ENCODE data around the gene HLA-DOA. TPM values are rescaled to one million over a fixed set of nuclear protein-coding genes. Genes with fewer than 3 reads are reported as not detected.

HLA-DOA gene
- total RNA-seq, 1 experiment from 2014 or later: not detected

DNA sequence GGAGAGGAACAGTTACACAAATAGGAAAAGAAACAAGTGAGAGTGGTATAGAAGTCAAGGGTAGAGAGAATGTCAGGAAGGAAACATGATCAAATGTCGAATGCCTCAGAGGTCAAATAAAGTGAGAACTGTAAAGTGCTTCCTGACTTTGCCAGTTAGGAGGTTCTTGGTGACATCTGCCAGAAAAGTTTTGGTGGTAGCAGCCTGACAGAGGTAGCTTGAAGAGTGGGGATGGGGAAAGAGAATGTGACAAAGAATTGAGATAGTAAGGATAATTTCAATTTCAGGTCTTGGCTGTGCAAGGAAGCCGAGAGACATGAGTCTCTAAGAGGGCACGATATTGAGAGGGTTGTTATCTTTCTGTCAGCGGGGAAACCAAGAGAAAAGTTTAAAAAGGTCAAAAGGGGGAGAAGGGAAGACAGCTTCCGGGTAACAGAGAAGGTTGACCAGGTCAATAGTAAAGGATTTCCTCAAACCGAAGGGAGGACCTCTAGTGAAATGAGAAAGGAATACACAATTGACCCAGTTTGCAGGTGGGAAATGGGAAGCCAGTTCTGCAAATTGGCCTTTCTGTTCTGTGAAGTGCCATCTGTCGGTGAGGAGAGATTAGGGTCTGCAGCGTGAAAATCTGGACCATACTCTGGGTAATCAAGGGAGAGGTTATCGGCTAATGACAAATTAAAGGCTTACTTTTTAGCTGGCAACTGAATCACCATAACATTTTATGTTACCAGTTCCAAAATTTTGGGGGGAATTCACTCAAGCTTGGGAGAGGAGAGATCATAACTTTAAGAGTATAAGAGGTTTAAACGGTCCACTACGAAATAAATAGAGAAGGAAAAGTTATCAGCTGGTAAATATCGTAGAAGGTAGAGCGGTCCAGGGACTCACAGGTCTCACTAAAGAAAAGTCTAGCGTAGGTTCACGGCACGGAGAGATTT is 42.0 kb downstream of the HLA-DOA start:
- H3K9me3 ChIP-seq: no peaks in the 10 kb centered on the region
- POLR2A ChIA-PET: no interaction called here
- BruUV-seq (replicated peaks): no TSS peak
- no peaks in the 10 kb centered on the region for H3K9me3 Mint-ChIP-seq (ENCODE audit: unreplicated experiment)
- TF ChIP-seq, protein P1, sequence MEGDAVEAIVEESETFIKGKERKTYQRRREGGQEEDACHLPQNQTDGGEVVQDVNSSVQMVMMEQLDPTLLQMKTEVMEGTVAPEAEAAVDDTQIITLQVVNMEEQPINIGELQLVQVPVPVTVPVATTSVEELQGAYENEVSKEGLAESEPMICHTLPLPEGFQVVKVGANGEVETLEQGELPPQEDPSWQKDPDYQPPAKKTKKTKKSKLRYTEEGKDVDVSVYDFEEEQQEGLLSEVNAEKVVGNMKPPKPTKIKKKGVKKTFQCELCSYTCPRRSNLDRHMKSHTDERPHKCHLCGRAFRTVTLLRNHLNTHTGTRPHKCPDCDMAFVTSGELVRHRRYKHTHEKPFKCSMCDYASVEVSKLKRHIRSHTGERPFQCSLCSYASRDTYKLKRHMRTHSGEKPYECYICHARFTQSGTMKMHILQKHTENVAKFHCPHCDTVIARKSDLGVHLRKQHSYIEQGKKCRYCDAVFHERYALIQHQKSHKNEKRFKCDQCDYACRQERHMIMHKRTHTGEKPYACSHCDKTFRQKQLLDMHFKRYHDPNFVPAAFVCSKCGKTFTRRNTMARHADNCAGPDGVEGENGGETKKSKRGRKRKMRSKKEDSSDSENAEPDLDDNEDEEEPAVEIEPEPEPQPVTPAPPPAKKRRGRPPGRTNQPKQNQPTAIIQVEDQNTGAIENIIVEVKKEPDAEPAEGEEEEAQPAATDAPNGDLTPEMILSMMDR (IDR thresholded peaks at IDR 0.05; ENCODE audit: insufficient read depth in 1 of 2, low read depth in 1 of 2, low read length in 1 of 2, severe bottlenecking in 1 of 2, unreplicated experiment in 1 of 2): peak in 1 of 2 experiments; percentile 60
- no peaks in the 10 kb centered on the region for H3K27me3 ChIP-seq (replicated peaks; ENCODE audit: control insufficient read depth, insufficient read depth, low read length)
- CTCF ChIA-PET: interaction anchor here (0.6 to 1.5 kb wide), 6 partner anchors 14 to 1049 kb away, joined by 3 to 9 read pairs (median 4); partner anchors contain the start of gene HLA-DMA
- H3K4me1 ChIP-seq: no peaks in the 10 kb centered on the region
- H3K27ac Mint-ChIP-seq (ENCODE audit: unreplicated experiment): peak overlapping the region; percentile 100
- peaks cover 21% of the 10 kb centered on the region for H3K4me1 Mint-ChIP-seq (ENCODE audit: low read depth, unreplicated experiment)
- H3K36me3 Mint-ChIP-seq (ENCODE audit: insufficient read depth, unreplicated experiment): peaks cover 56% of the 10 kb centered on the region
- peak overlapping the region; percentile 85 for H3K4me3 Mint-ChIP-seq (ENCODE audit: unreplicated experiment)
- no peaks in the 10 kb centered on the region for H3K36me3 ChIP-seq (ENCODE audit: control insufficient read depth, insufficient read depth, low read length)
- peak; percentile 56 to 64 for DNase-seq
- H3K4me3 ChIP-seq (ENCODE audit: low read depth, low read length): peak overlapping the region; percentile 89
- H3K27me3 Mint-ChIP-seq (ENCODE audit: insufficient read depth, unreplicated experiment): no peaks in the 10 kb centered on the region
- intact Hi-C loops (cut with micrococcal nuclease; ENCODE audit: unreplicated experiment): loop anchor here (1.0 to 10.0 kb wide), 3 partner anchors 14 to 773 kb away; partner anchors contain the start of genes GPSM3, HLA-DMA and PBX2

DNA sequence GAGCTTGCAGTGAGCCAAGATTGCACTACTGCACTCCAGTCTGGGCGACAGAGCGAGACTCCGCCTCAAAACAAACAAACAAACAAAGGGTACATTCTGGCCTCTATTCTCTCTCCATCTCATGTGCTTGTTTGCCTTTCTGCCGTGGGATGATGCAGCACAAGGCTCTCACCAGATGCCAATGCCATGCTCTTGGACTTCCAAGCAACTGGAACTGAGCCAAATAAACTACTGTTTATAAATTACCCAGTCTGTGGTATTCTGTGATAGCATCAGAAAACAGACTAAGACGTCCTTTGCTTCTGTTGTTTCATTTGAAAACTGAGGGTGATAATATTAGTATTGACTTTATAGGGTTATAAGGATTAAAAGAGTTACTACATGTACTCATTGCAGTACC is 44.6 kb downstream of the HLA-DOA start:
- BruUV-seq (replicated peaks): no TSS peak
- ChIA-PET CTCF (interaction anchor here (0.7 kb wide), 1 partner anchor 23 kb away, joined by 3 read pairs; no protein-coding TSS in a partner anchor), POLR2A (no interaction called here)
- H3K27ac Mint-ChIP-seq (ENCODE audit: unreplicated experiment): no peak overlapping the region
- H3K4me1 Mint-ChIP-seq (ENCODE audit: low read depth, unreplicated experiment): peaks cover 21% of the 10 kb centered on the region
- TF ChIP-seq, protein P1 (IDR thresholded peaks at IDR 0.05; ENCODE audit: insufficient read depth in 1 of 2, low read depth in 1 of 2, low read length in 1 of 2, severe bottlenecking in 1 of 2, unreplicated experiment in 1 of 2): no peak
- Histone ChIP-seq H3K4me3 (ENCODE audit: low read depth, low read length) (no peak overlapping the region), H3K4me1 (no peaks in the 10 kb centered on the region), H3K27me3 (replicated peaks; ENCODE audit: control insufficient read depth, insufficient read depth, low read length) (no peaks in the 10 kb centered on the region), H3K36me3 (ENCODE audit: control insufficient read depth, insufficient read depth, low read length) (no peaks in the 10 kb centered on the region), H3K9me3 (no peaks in the 10 kb centered on the region)
- H3K4me3 Mint-ChIP-seq (ENCODE audit: unreplicated experiment): no peak overlapping the region
- H3K36me3 Mint-ChIP-seq (ENCODE audit: insufficient read depth, unreplicated experiment): peaks cover 29% of the 10 kb centered on the region
- H3K27me3 Mint-ChIP-seq (ENCODE audit: insufficient read depth, unreplicated experiment): no peaks in the 10 kb centered on the region
- DNase-seq: no peak
- H3K9me3 Mint-ChIP-seq (ENCODE audit: unreplicated experiment): no peaks in the 10 kb centered on the region
- intact Hi-C loops (cut with micrococcal nuclease; ENCODE audit: unreplicated experiment): loop anchor here (5.0 to 10.0 kb wide), 2 partner anchors 72 to 770 kb away; partner anchors contain the start of genes GPSM3 and PBX2

DNA sequence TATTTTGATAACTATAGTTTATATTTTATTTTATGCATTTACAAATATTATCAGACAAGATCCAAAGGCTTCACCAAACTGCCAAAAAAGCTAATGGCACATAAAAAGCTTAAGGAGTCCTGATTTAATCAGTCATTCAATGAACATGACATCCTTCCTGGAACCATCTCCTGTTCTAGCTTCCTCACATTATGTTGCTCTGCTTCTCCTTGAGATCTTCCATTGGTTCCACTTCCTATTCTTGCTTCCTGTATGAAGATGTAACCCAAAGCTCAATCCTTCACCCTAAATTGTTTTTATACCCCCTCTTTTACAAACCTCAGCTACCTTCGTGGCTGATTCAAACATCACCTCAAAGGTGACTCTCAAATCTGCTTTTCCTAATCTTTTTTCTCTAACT is 45.5 kb downstream of the HLA-DOA start:
- Histone ChIP-seq H3K9me3 (no peaks in the 10 kb centered on the region; the same call in 1 of the 2 replicates), H3K4me1 (no peaks in the 10 kb centered on the region), H3K36me3 (ENCODE audit: control insufficient read depth, insufficient read depth, low read length) (no peaks in the 10 kb centered on the region), H3K4me3 (ENCODE audit: low read depth, low read length) (no peak overlapping the region), H3K27me3 (replicated peaks; ENCODE audit: control insufficient read depth, insufficient read depth, low read length) (no peaks in the 10 kb centered on the region)
- peaks cover 21% of the 10 kb centered on the region for H3K4me1 Mint-ChIP-seq (ENCODE audit: low read depth, unreplicated experiment)
- ChIA-PET POLR2A (interaction anchor here (1.7 kb wide), 1 partner anchor 8 kb away, joined by 5 read pairs; no protein-coding TSS in a partner anchor), CTCF (interaction anchor here (1.1 kb wide), 1 partner anchor 8 kb away, joined by 3 read pairs; no protein-coding TSS in a partner anchor)
- H3K27me3 Mint-ChIP-seq (ENCODE audit: insufficient read depth, unreplicated experiment): no peaks in the 10 kb centered on the region
- intact Hi-C loops (cut with micrococcal nuclease; ENCODE audit: unreplicated experiment): loop anchor here (10.0 kb wide), 1 partner anchor 769 kb away; the partner anchor contains the start of genes GPSM3 and PBX2
- H3K9me3 Mint-ChIP-seq (ENCODE audit: unreplicated experiment): no peaks in the 10 kb centered on the region
- TF ChIP-seq, protein P1 (IDR thresholded peaks at IDR 0.05; ENCODE audit: insufficient read depth in 1 of 2, low read depth in 1 of 2, low read length in 1 of 2, severe bottlenecking in 1 of 2, unreplicated experiment in 1 of 2): no peak
- no peak overlapping the region for H3K4me3 Mint-ChIP-seq (ENCODE audit: unreplicated experiment)
- no peak for DNase-seq
- peaks cover 20% of the 10 kb centered on the region for H3K36me3 Mint-ChIP-seq (ENCODE audit: insufficient read depth, unreplicated experiment)
- no peak overlapping the region for H3K27ac Mint-ChIP-seq (ENCODE audit: unreplicated experiment)
- BruUV-seq (replicated peaks): no TSS peak

All from Caco-2 (cell line).